Cardiac fibroblast (primary cell): ENCODE results near the gene CDC5L.

Experiments used
- DNase-seq, 2 donors: peaks; one replicate each; pipeline versions ENCODE4 v3.0.0 to v3.0.0-alpha.2; 2010; ENCODE audit warnings: low read depth in 2 of 2
- H3K4me3 ChIP-seq, 2 donors: replicated peaks in 1 of 2; 1 replicate in 1 of 2; 2 replicates in 1 of 2; pipeline ENCODE4 v1.5.1; 2011; ENCODE audit warnings: low read depth in 2 of 2, low read length in 2 of 2, mild to moderate bottlenecking in 2 of 2, moderate library complexity in 1 of 2
- TF ChIP-seq, protein P1 (sequence below): IDR thresholded peaks from one replicate; pipeline ENCODE4 v1.5.1; 2011; ENCODE audit warnings: low read depth, mild to moderate bottlenecking, low read length, inconsistent platforms

Gene CDC5L

DNA sequence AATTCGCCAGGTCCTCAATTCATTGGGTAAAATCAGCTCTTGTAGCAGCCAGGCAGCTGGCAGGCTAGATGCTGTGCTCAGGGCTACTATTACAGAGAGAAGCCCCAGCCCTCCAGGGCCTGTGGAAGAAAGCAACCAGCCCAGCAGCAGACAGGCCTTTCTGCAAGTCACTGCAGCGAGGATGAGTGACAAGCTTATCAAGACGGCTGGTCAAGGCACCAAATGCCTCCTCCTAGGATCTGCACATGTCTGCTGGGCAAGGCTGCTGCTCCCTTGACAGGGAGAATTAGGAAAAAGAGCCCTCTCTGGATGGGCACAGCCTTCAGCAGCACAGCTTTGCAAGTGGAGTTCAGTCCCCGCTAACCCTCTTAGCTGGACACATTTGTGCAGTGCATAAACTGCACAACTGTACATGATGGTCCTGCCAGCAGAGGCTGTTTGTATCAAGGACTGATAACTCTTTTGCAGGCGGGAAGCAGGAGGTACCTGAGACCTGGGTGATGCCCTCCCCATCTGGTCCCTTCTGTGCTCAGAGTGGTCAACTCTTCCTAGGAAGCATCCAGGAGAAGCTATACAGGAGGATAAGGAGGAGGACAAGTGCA lies 89.9 kb downstream of the CDC5L start:
- no peak for DNase-seq
- H3K4me3 ChIP-seq, result no peak overlapping the region
- TF ChIP-seq, protein P1, sequence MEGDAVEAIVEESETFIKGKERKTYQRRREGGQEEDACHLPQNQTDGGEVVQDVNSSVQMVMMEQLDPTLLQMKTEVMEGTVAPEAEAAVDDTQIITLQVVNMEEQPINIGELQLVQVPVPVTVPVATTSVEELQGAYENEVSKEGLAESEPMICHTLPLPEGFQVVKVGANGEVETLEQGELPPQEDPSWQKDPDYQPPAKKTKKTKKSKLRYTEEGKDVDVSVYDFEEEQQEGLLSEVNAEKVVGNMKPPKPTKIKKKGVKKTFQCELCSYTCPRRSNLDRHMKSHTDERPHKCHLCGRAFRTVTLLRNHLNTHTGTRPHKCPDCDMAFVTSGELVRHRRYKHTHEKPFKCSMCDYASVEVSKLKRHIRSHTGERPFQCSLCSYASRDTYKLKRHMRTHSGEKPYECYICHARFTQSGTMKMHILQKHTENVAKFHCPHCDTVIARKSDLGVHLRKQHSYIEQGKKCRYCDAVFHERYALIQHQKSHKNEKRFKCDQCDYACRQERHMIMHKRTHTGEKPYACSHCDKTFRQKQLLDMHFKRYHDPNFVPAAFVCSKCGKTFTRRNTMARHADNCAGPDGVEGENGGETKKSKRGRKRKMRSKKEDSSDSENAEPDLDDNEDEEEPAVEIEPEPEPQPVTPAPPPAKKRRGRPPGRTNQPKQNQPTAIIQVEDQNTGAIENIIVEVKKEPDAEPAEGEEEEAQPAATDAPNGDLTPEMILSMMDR, result no peak

DNA sequence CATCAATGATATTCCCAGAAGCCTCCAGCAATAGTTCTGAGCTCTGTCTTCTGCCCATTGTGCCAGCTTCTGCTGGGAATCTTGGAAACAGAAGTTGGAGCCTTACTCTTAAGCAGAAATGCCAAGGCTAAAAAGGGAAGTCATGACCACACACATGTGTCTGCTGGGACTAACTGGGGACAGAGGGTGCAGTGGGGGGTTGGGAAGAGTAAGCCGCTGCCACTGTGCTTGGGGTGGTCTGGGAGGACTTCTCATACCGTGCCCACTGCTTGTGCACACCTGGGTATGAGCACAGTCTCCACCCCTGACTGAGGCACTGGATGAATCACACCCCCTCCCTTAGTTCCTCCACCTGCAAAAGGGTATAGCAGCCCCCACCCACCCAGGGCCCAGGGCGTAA lies 90.7 kb downstream of the CDC5L start:
- no peak for DNase-seq
- H3K4me3 ChIP-seq, result no peak overlapping the region
- TF ChIP-seq, protein P1, result no peak

DNA sequence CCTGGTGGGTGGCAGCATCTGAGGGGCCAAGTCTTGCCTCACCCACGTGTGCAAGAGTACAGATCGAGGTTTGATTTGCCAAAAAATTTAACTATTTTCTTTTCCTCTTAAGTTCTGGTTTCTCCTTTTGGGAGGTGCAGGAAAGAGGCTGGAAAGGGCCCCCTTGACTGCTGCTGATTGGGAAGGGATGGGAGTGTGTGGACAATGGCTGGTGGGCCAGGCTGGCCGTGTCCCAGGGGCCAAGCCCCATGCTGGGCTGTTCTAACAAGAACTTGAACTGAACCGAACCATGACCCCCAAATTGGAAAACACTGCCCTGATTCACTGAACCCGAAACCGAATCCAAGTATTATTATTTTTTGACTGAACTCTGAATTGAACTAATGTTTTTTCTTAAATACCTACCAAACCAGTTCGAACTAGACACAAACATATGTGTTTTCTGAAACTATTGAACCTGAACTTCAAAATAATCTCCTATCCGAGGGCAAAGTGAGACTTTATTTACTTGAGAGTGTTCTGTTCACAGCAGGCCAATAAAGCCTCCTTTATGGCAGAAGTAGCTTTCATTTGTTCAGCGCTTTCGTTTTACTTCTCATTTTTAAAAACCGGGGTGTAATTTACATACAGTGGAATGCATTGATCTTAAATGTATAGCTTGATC lies 91.2 kb downstream of the CDC5L start:
- DNase-seq, result no peak
- TF ChIP-seq, protein P1, result no peak
- H3K4me3 ChIP-seq, result no peak overlapping the region

DNA sequence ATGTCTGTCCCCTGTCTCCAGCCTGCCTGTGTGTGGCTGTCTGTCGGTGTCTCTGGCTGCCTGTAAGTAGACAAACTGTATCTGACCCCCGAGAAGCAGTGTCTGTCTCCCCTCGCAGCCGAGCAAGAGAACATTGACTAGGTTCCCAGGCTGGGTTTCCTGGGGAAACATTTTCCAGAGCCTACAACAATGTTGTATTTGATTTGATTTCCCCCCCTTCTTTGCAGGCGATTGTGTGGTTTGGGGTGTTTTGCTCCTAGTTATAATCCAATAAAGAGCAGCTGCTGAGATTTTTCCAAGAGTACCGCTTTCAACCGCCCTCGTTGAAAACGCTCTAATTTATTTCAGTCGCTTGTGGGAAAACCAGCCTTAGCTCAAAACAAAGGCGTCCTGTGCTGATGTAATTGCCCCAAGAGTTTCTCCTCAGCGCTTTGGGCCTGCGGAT lies 92.6 kb downstream of the CDC5L start:
- DNase-seq, result no peak
- TF ChIP-seq, protein P1, result no peak
- H3K4me3 ChIP-seq, result no peak overlapping the region

DNA sequence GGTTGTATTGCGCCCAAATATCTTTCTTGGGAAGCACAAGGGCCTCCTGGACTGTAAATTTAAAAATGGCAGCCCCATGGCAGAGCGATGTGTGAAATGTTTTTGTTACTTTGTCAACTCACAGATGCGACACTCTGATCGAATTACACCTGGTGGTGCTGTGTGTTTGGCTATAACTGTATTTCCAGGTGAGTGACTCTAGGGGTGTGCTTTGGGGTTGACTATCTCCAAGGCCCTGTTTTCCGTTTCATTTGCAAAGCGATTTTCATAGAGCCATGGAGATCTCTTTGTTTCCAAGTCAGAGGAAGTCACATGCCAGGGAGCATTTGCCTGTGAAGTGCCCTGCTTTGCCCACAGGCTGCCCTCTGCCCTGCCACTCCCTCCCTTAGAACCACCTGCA lies 93.5 kb downstream of the CDC5L start:
- TF ChIP-seq, protein P1, result no peak
- DNase-seq, result no peak
- H3K4me3 ChIP-seq, result no peak overlapping the region

DNA sequence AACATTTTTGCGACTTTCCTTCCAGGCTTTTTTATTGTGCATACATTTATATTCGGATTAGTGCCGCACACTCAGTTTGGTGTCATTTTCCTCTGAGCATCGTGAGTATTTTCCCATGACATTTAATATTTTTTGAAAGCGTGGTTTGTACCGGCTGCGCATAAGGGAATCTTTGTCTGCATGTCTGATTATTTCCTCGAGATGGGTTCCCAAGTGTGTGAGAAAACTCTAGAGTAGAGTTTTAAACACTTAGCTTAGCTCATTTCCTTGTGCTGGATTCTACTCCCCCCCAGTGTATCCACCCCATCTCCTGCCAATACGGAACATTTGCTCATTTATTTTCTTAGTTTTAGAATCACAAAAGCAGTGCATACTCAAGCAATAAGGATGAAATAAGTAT lies 94.3 kb downstream of the CDC5L start:
- H3K4me3 ChIP-seq, result no peak overlapping the region
- TF ChIP-seq, protein P1, result no peak
- no peak for DNase-seq
